ENCODE data around the gene CHST11.

DNA sequence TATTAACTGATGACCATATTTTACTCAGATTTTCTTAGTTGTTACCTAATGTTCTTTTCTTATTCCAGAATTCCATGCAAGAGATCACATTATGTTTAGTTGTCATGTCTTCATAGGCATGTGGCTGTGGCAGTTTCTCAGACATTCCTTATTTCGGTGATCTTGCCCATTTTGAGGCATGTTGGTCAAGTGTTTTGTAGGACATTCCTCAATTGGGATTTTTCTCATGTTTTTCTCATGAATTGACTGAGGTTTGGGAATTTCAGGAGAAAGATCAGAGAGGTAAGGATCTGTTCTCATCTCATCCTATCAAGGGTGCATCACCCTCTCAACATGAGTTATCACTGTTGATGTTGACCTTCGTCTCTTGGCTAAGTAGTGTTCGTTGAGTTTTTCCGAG lies 81.3 kb downstream of the CHST11 start:
- TF ChIP-seq, protein P1, sequence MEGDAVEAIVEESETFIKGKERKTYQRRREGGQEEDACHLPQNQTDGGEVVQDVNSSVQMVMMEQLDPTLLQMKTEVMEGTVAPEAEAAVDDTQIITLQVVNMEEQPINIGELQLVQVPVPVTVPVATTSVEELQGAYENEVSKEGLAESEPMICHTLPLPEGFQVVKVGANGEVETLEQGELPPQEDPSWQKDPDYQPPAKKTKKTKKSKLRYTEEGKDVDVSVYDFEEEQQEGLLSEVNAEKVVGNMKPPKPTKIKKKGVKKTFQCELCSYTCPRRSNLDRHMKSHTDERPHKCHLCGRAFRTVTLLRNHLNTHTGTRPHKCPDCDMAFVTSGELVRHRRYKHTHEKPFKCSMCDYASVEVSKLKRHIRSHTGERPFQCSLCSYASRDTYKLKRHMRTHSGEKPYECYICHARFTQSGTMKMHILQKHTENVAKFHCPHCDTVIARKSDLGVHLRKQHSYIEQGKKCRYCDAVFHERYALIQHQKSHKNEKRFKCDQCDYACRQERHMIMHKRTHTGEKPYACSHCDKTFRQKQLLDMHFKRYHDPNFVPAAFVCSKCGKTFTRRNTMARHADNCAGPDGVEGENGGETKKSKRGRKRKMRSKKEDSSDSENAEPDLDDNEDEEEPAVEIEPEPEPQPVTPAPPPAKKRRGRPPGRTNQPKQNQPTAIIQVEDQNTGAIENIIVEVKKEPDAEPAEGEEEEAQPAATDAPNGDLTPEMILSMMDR (IDR thresholded peaks at IDR 0.05) = no peak
- no peak for TF ChIP-seq POLR2A (IDR thresholded peaks at IDR 0.05)
